ENCODE measurements around the gene CHAT. TPM values are rescaled to one million over a fixed set of nuclear protein-coding genes. Genes with fewer than 3 reads are reported as not detected.

CHAT gene
- not detected for total RNA-seq (ENCODE audit: insufficient read depth, low replicate concordance)

- DNase-seq (ENCODE audit: low spot score): no peak
Measured at GRCh38 chr10:49613882-49614241, at the start of gene CHAT. Gene CHAT, plus strand, starts transcription at chr10:49614037. Its CDS starts 153 bp downstream, at chr10:49614190.

GRCh38 chr10:49564461-49565009 lies 49.3 kb upstream of the CHAT start:
- peak; percentile 29 for DNase-seq (ENCODE audit: low spot score)

DNA sequence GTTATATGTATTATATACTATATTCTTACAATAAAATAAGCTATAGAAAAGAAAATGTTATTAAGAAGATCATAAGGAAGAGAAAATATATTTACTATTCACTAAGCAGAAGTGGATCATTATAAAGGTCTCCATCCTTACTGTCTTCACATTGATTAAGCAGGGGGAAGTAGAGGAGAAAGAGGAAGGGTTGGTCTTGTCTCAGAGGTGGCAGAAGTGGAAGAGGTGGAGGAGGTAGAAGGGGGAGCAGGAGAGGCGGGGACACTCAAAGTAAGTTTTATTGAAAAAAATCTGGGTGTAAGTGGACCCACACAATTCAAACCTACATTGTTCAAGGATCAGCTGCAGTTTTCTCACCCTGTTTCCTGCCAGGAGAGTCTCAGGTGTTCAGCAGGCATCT lies 46.0 kb upstream of the CHAT start:
- DNase-seq (ENCODE audit: low spot score): no peak

GRCh38 chr10:49568235-49568634 lies 45.6 kb upstream of the CHAT start:
- peak; percentile 72 for DNase-seq (ENCODE audit: low spot score)

DNA sequence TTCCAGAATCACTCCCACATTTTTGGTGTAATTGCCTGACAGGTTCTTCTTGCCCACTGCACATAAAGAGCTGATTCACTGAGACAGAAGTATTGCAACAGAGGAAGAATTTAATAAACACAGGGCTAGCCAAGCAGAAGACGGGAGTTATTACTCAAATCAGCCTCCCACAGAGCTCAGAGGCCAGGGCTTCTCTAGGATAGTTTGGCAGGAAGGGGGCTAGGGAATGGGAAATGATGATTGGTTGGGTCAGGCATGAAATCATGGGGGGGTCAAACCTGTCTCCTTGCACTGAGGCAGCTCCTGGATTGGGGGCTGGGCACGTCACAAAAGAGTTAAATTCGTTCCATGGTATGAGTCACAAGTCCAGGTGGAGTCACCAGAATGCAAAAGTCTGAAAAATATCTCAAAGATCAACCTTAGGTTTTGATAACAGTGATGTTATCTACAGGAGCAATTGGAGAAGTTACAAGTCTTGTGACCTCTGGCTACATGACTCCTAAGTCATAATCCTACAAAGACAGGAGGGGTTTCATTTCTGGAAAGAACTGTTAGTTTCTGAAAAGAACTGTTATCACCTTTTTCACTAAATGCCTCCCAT lies 44.7 kb upstream of the CHAT start:
- DNase-seq (ENCODE audit: low spot score): no peak

- DNase-seq (ENCODE audit: low spot score): peak; percentile 83
Measured at GRCh38 chr10:49571388-49571787, 42.4 kb upstream of the CHAT start.

GRCh38 chr10:49572594-49573114 lies 41.2 kb upstream of the CHAT start:
- peak; percentile 46 for DNase-seq (ENCODE audit: low spot score)

DNA sequence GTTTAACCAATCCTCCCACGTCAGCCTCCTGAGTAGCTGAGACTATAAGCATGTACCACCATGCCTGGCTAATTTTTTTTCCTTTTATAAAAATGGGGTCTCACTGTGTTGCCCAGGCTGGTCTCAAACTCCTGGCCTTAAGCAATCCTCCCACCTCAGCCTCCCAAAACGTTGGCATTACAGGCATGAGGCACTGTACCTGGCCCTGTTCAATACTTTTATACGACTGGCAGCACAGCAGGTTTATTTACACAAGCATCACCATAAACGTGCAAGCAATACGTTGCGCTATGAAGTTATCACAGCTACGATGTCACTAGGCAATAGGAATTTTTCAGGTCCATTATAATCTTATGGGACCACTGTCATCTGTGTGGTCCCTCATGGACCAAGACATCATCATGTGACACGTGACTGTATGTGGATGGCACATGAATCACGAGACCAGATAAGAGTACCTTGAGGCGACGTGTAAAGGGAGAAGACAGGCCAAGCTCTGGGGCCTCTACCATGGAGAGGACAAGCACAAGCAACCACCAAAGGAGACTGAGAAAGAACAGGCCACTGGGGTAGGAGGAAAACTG lies 38.3 kb upstream of the CHAT start:
- no peak for DNase-seq (ENCODE audit: low spot score)

DNA sequence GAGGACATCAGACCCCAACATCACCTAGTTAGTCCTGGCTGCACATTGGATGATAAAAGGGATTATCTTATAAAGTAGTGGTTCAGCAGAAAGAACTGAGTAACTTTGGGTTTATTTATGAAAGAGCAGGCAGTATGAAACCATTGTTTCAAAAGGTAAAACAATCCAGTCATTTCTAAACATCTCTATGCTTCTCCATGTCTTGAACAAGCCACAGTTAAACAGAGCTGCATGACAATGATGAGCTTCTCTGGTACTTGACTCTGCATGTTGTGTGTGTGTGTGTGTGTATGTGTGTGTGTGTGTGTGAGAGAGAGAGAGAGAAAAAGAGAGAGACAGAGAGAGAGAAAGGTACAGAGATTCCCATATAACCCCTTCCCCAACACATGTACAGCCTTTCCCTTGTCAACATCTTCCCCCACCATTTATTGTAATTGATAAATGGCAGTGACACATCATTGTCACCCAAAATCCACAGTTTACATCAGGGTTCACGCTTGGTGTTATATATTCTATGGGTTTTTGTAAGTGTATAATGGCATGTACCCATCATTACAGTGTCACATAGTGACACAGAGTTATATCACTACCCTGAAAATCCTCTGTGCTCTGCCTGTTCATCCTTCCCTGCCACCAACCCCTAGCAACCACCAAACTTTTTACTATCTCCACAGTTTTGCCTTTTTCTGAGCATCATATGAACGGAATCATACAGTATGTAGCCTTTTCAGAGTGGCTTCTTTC lies 36.5 kb upstream of the CHAT start:
- no peak for DNase-seq (ENCODE audit: low spot score)

DNA sequence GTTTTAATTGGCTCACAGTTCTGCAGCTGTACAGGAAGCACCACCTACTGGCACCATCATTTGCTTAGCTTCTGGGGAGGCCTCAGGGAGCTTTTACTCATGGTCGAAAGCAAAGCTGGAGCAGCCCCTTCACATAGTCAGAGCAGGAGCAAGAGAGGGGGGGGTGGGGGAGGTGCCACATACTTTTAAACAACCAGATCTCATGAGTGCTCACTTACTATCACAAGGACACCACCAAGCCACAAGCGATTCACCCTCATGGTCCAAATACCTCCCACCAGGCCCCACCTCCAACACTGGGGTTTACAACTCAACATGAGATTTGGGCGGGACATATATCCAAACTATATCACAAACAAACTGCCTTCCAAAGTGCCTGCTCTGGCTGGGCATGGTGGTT lies 35.4 kb upstream of the CHAT start:
- no peak for DNase-seq (ENCODE audit: low spot score)

DNA sequence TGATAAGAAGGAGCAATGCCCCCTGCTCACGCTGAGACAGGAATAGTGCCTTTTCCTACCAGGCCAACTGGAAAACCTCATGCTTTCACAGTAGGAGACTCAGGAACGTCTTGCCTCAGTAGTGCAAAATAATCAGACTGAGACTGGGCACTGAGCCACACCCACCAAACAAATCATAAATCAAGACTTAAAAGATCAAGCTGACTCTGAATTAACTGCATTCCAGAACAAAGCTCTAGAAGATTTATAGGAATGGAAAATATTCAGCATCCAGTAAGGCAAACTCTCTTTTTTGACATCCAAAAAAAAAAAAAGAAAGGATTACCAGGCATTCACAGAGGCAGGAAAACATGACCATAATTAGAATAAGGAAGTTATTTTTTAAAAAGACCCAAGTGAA lies 34.2 kb upstream of the CHAT start:
- DNase-seq (ENCODE audit: low spot score): peak; percentile 90

GRCh38 chr10:49585387-49585786 lies 28.4 kb upstream of the CHAT start:
- DNase-seq (ENCODE audit: low spot score): no peak

DNA sequence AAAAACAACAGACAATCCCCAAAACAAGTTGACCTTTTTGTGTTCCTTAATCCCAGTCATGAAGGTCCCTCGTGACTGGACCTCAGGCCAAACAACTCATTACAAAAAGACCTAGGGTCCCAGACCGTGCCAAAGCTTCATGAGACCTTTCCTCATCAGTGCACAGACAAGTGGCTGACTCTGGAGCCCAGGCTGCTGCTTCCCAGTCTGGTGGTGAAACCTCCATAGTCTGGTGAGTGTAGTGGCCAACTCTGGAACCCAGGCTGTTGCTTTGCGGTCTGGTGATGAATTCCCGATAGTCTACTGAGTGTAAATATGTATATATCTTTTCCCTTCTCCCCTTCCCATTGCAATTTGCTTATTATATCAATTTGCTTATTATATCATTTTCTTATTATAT lies 25.9 kb upstream of the CHAT start:
- DNase-seq (ENCODE audit: low spot score): no peak

- DNase-seq (ENCODE audit: low spot score): peak; percentile 53
Measured at GRCh38 chr10:49592726-49593563, 20.9 kb upstream of the CHAT start.

DNA sequence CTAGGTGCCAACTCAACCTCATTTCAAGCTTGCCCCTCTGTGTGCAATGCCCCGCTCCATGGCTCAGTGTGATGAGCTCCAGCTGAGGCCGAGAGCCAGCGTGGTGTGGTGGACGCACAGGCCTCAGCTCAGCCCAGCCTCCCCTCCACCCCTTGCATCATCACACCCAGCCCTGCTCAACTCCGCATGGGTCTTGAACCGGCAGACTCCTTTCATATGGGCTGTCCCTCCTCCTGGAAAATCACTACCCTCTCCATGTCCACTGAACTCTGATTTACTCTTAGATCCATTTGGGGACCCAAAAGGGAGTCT lies 20.3 kb upstream of the CHAT start:
- DNase-seq (ENCODE audit: low spot score): no peak

DNA sequence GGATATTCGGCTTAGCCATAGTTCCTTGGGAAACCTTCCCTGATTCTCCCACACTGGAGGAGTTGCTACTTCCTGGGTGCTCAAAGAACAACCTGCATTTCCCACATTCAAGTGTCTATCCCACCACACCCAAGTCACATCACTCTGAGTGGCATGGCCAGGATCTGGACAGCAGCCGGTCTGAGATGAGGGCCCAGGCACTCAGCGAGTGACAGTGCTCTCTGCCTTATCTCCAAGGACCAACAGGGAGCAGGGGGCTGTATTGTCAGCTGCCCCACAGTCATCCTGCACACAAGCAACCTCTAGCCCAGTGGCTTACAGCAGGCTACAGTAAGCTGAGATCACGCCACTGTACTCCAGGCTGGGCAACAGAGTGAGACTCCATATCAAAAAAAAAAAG lies 19.8 kb upstream of the CHAT start:
- DNase-seq (ENCODE audit: low spot score): no peak

DNA sequence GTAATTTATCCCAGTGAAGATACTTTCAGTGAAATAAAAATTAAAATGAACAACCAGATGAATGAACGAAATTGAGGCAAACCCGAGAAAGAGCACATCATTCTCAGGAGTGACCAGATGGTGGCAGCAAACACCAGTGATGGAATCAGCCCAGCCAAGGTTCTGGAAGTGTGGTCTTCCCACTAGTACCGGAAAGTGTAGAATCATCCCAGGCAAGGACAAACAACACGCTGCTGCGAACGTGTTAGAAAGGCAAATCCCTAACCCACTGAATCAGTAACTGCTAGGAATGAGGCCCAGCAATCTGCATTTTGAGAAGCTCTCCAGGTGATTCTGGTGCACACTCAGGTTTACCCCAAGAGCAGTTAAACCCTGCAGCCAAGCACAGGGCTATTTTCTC lies 19.2 kb upstream of the CHAT start:
- DNase-seq (ENCODE audit: low spot score): peak; percentile 69

GRCh38 chr10:49595003-49595712 lies 18.7 kb upstream of the CHAT start:
- DNase-seq (ENCODE audit: low spot score): no peak

- DNase-seq (ENCODE audit: low spot score): no peak
Measured at GRCh38 chr10:49595713-49596492, 17.9 kb upstream of the CHAT start.

- DNase-seq (ENCODE audit: low spot score): no peak
Measured at GRCh38 chr10:49596493-49596809, 17.4 kb upstream of the CHAT start.

- no peak for DNase-seq (ENCODE audit: low spot score)
Measured at GRCh38 chr10:49596836-49597235, 17.0 kb upstream of the CHAT start.

Measured in umbilical cord (tissue), 2 donors.